Measurements from ENCODE around the gene SLC23A3. TPM values are rescaled to one million over a fixed set of nuclear protein-coding genes. Genes with fewer than 3 reads are reported as not detected.

The SLC23A3 gene, protein sequence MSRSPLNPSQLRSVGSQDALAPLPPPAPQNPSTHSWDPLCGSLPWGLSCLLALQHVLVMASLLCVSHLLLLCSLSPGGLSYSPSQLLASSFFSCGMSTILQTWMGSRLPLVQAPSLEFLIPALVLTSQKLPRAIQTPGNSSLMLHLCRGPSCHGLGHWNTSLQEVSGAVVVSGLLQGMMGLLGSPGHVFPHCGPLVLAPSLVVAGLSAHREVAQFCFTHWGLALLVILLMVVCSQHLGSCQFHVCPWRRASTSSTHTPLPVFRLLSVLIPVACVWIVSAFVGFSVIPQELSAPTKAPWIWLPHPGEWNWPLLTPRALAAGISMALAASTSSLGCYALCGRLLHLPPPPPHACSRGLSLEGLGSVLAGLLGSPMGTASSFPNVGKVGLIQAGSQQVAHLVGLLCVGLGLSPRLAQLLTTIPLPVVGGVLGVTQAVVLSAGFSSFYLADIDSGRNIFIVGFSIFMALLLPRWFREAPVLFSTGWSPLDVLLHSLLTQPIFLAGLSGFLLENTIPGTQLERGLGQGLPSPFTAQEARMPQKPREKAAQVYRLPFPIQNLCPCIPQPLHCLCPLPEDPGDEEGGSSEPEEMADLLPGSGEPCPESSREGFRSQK
- 0.45 and 0.50 TPM in 2 replicates for total RNA-seq

DNA sequence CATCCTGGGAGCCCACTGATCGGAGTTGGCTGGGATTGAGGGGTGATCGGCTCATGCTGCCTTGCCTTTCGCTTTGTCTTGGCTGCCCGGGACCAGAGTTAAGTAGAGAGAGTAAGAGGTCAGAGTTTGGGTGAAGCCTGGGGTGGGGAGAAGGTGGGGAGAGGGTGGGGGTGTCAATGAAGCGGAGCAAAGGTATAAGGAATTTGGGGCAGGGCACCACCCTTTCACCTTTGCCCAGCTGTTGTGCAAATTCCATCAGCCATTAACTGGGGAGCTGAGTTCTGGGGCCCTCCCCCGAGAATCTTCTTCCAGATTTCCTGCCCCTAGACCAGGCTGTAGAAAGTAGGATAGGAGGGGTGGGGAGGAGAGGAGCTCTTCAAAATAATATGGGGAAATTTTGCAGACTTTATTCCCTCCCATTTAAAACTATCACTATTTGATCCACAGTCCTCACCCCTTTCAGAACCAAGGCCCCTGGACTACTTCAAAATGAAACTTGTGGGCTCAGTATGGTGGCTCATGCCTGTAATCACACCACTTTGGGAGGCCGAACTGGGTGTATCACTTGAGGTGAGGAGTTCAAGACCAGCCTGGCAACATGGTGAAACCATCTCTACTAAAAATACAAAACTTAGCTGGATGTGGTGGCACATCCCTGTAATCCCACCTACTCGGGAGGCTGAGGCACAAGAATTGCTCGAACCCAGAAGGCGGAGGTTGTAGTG, at the start of gene SLC23A3:
TSS of gene SLC23A3 (minus strand) at position 100 of the 725 bp plus-strand sequence. CDS start at position 55, 45 bp downstream.

DNA sequence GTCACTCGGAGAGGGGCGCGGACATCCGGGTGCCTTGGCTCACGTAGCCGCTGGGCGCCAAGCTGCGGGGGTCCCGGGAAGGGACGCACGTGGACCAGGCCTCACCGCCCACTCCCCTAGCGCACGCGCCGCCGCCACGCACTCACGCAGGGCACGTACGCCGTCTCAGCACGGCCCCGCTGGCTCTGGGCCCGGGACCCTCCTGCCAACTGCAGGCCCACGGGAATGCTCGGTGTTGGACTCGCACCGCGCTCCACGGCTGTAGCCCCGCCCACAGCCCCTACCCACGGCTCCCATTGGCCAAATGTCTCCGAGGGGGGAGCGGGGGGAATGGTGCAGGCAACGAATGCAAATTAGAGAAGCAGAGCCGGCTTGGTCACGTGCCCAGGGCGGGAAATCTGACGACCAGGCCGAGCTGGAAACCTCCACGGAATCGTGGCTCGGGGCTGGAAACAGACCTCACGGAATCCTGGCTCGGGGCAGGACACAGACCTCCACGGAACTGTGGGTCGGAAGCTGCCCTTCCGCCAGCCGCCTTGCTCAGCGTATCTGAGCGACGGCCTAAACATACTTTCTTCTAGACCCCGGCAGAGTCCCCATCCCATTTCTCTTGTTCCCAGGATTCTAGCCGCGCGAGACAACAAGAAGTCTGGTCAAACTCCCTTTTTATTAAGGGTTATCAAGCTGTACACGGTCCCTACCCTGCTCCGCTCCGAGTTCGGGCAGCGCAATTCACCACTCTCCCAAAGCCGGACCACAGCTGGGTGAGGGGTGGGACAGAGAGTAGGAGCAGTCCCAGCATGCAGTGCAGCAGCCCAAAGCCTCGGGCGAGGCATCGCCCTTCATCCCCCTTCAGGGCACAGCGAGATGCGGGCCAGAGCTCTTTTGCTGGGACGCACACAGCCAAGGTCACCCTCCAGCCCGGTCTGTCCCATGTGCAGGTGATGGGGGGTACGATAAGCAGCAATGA, 49.2 kb upstream of the SLC23A3 start, which contains the start of gene ABCB6:
TSS of gene ABCB6 (minus strand) at position 227 of the 970 bp plus-strand sequence. CDS start 285 bp downstream, outside the sequence.

DNA sequence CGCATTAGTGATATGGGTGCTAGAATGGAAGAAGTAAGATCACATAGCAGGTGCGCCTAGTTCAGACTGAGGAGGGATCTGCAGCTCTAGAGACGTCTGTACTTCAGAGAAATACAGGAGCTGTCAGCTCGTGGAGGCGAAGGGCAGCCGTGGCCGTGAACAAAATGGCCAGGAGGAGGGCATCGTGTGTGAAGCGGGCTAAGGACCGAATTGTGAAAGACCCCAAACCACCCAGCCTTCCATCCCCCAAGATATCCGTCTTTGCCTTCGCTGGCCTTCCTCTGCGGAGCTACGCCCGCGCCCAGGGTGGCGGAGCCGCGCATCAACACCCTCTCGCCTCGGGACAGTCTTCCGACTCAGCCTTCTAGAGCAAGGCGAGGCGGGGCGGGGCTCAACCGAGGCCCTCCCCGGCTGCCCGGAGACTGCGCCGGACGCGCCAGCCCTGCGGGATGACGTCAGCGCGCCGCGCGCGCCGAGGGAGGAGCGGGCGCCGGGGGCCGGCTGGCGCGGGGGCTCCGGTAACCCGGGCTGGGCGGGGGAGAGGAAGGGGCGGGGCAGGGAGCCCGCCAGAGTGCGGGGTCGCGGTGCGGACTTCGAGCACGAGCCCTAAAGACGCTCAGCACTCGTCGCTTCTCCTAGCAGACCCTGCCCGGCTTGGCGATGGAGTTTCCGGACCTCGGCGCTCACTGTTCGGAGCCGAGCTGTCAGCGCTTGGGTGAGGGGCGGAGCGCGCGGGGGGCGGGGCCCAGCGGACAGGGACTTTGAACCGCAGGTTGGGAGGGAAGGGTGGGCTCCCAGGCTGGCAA, 36.7 kb upstream of the SLC23A3 start, which contains the start of gene ZFAND2B:
TSS of gene ZFAND2B (plus strand) at position 455 of the 806 bp plus-strand sequence. CDS start at position 661, 206 bp downstream.

DNA sequence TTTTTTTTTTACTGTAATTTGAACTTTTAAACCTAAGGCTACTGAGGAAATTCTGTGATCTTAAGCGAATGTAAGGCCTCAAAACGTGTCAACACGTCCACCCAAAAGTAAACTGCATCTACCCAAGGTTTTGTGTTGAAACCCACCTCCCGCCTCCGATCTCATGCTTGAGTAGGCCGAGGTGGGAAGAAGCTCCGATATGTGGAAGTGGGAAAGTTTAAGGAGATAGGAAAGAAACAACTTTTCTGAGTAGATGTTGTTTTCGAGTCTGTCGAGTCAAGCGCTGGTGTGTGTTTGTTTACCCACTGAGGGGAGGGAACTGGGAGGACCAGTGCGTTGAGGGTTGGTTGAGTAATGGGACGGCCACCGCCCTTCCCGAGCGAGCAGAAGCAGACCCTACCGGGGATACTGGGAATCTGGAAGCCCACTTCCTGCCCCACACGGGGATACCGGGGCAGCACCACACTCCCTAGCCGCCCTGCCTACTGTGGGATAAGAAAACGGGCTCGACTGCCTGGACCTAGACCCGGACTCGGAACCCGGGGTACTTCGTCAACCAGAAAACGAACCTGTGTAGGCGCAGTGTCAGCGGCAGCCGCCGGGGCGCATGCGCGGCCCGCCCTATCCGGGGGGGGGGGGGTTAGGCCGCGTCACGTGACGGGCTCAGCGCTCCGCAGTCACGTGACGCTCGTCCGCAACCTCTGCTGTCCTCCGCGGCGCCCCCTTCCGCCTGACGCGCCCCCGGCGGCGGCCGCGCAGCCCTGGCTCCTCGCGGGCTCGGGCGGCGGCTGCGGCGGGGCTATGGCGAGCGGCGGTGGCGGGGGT, 7.9 kb upstream of the SLC23A3 start, which contains the start of gene RETREG2:
TSS of gene RETREG2 (plus strand) at position 724 of the 825 bp plus-strand sequence. CDS start at position 802, 78 bp downstream.

DNA sequence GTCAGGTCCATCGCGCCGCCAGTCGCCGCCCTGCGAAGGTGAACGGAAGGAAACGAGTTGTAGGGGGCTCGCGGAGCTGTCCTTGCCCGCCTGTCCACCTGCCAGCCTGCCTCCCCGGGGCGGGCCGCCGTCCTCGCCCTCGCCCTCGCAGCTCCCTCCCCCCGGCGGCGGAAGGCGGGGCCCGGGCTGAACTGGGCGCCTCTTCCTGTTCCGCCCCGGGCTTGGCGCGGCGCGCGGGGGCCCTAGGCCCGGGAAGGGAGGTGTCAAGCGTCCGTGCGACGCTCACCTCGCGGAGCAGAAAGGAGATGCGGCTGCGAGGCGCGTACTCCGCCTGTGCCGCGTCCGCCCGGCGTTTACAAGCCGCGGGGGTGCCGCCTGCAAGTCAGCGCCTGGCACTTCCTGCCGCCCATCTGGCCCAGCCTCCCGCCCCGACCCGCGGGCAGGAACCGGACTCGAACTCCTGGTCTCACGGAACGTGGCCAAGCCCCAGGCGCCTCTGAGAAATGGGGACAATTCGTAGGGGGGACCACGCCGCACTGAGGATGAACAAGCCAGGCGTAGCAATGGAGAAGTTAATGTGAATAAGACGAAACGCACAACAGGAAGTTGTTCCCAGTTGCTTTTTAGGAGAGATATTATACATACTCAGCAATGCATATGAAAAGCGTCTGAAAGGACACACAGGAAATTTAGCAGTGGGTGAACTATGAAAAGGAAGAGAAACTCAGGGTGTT, 7.2 kb upstream of the SLC23A3 start, which contains the start of gene CNPPD1:
TSS of gene CNPPD1 (minus strand) at position 108 of the 734 bp plus-strand sequence. CDS start at position 11, 97 bp downstream.

DNA sequence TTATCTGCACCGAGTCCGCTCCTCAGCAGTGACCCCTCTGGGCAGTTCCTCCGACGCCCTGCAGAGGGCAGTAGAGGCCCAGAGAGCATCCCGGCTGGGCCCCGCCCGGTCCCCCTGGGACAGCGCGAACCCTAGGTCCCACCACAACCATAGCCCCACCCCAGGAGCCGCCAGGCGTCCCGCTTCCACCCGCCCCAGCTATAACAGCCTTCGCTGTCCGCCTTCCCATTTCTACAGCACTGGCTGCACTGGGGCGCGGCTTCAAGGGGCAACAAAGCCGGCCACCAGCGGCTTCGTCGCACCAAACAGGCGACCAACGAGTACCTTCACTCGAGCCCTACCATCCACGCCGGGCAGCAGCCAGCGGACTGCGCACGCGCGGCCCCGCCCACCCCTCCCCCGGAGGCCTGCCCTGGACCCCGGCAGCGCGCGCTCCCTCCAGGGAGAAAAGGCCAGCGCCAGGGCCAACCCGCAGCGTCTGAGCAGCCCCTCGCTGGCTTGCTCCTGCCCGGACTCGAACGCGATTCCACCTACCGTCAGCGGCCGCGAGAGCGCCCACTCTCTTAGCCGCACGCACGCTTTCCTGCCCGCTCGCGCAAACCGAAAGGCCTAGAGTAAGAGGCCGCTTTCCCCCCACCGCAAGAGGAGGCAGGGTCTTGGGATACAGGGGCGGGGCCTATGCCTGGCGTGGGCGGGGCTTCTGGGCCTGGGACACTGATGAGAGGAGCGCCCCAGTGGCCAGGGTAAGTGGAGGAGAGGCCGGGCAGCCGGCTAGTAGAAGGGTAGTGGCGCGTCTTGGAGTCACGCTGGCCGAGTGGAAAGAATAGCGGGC, 9.4 kb downstream of the SLC23A3 start, which contains the start of gene NHEJ1:
TSS of gene NHEJ1 (minus strand) at position 630 of the 832 bp plus-strand sequence. CDS start 2,453 bp downstream, outside the sequence.

Other genes with a start within 250 kb of the SLC23A3 start
- gene CDK5R2, start 210.4 kb downstream of the SLC23A3 start, total RNA-seq: not detected in 2 replicates
- gene FEV, start 184.8 kb downstream of the SLC23A3 start, total RNA-seq: not detected in 2 replicates
- not detected in 2 replicates for gene CRYBA2, start 176.6 kb downstream of the SLC23A3 start, total RNA-seq
- gene CFAP65, start 128.5 kb downstream of the SLC23A3 start, total RNA-seq: not detected in 2 replicates
- not detected in 2 replicates for gene IHH, start 109.1 kb downstream of the SLC23A3 start, total RNA-seq
- 16.3 and 18.6 TPM in 2 replicates for gene NHEJ1, start 9.2 kb downstream of the SLC23A3 start, total RNA-seq
- gene CNPPD1, start 6.9 kb upstream of the SLC23A3 start, total RNA-seq: 25.0 and 25.4 TPM in 2 replicates
- gene RETREG2, start 8.2 kb upstream of the SLC23A3 start, total RNA-seq: 34.6 and 41.9 TPM in 2 replicates
- 28.2 and 31.9 TPM in 2 replicates for gene ZFAND2B, start 36.8 kb upstream of the SLC23A3 start, total RNA-seq
- gene ABCB6, start 48.9 kb upstream of the SLC23A3 start, total RNA-seq: 12.4 and 15.5 TPM in 2 replicates
- gene ATG9A, start 59.6 kb upstream of the SLC23A3 start, total RNA-seq: 50.8 and 53.8 TPM in 2 replicates
- 18.7 and 21.7 TPM in 2 replicates for gene ANKZF1, start 59.8 kb upstream of the SLC23A3 start, total RNA-seq
- gene GLB1L, start 75.4 kb upstream of the SLC23A3 start, total RNA-seq: 11.4 and 12.9 TPM in 2 replicates
- gene STK16, start 75.5 kb upstream of the SLC23A3 start, total RNA-seq: 15.9 and 18.8 TPM in 2 replicates
- not detected in 2 replicates for gene TUBA4B, start 83.2 kb upstream of the SLC23A3 start, total RNA-seq
- gene TUBA4A, start 83.9 kb upstream of the SLC23A3 start, total RNA-seq: 20.2 and 24.7 TPM in 2 replicates
- 19.8 and 23.7 TPM in 2 replicates for gene DNAJB2, start 109.3 kb upstream of the SLC23A3 start, total RNA-seq
- 7.9 and 9.8 TPM in 2 replicates for gene PTPRN, start 139.4 kb upstream of the SLC23A3 start, total RNA-seq
- not detected in 2 replicates for gene RESP18, start 162.7 kb upstream of the SLC23A3 start, total RNA-seq
- gene DNPEP, start 217.9 kb upstream of the SLC23A3 start, total RNA-seq: 42.2 and 45.6 TPM in 2 replicates
- gene DES, start 248.3 kb upstream of the SLC23A3 start, total RNA-seq: 3.0 and 5.0 TPM in 2 replicates

All from bronchus fibroblast of lung (primary cell).